SK-N-MC (cell line): Measurements from ENCODE around the gene MAPKAPK2.
"Not testable (repeated sequence)": the region's sequence is repeated elsewhere in the genome, so short reads cannot be mapped to it uniquely, and the experiment has no call there.

Experiments
- EZH2 ChIP-seq: fragments of 200-600 bp; sonication (generic); IDR thresholded peaks from one replicate; pipeline ENCODE4 v1.6.1; 2017; ENCODE audit warnings: antibody characterized with exemption
- FOXP2 ChIP-seq: optimal IDR thresholded peaks from 2 replicates; pipeline ENCODE3; 2011; ENCODE audit warnings: mild to moderate bottlenecking, moderate library complexity; ENCODE audit not compliant: insufficient read depth; ENCODE audit errors: extremely low read length, control extremely low read depth

DNA sequence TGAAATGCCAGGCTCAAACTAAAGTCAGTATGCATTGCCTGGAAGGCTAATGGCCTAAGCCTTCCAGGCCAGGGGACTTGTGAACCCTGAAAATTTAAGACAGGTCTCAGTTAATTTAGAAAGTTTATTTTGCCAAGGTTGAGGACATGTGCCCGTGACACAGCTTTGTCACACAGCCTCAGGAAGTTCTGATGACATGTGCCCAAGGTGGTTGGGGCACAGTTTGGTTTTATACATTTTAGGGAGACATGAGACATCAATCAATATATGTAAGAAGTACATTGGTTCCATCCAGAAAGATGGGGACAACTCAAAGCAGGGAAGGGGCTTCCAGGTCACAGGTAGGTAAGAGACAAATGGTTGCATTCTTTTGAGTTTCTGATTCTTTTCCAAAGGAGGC is 81.1 kb downstream of the MAPKAPK2 start:
- TF ChIP-seq FOXP2, EZH2: not testable (repeated sequence)
